ENCODE measurements around the gene IPPK. TPM values are rescaled to one million over a fixed set of nuclear protein-coding genes. Genes with fewer than 3 reads are reported as not detected.
A peak's percentile ranks its signal among the peaks of the same experiment; 100 is the strongest.

Gene IPPK
- total RNA-seq, 1 donor from 2014 or later, result 8.7 TPM

DNA sequence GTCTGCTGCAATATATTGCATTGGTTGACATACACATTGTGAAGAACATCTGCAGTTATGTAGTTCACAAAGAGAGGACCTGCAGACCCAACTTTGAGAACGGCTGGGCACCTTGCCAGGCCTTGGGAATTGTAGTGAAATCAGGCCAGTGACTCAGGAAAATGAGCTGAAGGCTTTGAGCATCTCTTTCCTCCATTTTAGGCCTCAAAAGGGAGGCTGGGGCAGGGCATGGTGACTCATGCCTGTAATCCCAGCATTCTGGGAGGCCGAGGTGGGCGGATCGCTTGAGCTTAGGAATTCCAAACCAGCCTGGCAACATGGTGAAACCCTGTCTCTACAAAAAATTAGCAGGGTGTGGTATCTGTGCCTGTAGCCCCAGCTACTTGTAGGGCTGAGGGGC lies 1.4 kb upstream of the IPPK start:
- Mint-ChIP-seq H3K36me3 (ENCODE audit: low read depth) (peaks cover 6% of the 10 kb centered on the region), H3K4me3 (ENCODE audit: unreplicated experiment) (peak overlapping the region; percentile 90), H3K9me3 (ENCODE audit: low read depth) (no peaks in the 10 kb centered on the region), H3K4me1 (ENCODE audit: low read depth) (peaks cover 38% of the 10 kb centered on the region), H3K27me3 (ENCODE audit: low read depth) (no peaks in the 10 kb centered on the region), H3K27ac (ENCODE audit: unreplicated experiment) (peak overlapping the region; percentile 79)
- TF ChIP-seq, protein P1, sequence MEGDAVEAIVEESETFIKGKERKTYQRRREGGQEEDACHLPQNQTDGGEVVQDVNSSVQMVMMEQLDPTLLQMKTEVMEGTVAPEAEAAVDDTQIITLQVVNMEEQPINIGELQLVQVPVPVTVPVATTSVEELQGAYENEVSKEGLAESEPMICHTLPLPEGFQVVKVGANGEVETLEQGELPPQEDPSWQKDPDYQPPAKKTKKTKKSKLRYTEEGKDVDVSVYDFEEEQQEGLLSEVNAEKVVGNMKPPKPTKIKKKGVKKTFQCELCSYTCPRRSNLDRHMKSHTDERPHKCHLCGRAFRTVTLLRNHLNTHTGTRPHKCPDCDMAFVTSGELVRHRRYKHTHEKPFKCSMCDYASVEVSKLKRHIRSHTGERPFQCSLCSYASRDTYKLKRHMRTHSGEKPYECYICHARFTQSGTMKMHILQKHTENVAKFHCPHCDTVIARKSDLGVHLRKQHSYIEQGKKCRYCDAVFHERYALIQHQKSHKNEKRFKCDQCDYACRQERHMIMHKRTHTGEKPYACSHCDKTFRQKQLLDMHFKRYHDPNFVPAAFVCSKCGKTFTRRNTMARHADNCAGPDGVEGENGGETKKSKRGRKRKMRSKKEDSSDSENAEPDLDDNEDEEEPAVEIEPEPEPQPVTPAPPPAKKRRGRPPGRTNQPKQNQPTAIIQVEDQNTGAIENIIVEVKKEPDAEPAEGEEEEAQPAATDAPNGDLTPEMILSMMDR (IDR thresholded peaks at IDR 0.05), result no peak
- DNase-seq (ENCODE audit: low spot score), result no peak

DNA sequence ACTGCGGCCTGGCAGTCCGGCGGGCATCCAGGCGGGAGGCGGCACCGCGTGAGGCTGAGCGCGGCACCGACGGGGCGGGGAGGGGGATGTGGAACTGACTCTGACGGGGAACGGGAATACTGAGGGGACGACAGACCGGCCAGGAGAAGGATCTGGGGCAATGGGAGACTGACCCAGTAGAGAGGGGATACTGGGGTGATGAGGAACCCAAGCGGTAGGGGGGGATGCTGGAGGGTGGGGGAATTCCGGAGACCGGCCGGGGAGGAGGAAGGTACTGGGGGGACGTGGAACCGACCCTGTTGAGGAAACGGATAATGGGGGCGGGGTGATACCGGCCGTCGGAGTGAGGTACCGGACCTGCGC lies 423 bp downstream of the IPPK start:
- H3K9me3 Mint-ChIP-seq (ENCODE audit: low read depth), result no peaks in the 10 kb centered on the region
- H3K27me3 Mint-ChIP-seq (ENCODE audit: low read depth), result no peaks in the 10 kb centered on the region
- H3K36me3 Mint-ChIP-seq (ENCODE audit: low read depth), result peaks cover 6% of the 10 kb centered on the region
- peak overlapping the region; percentile 94 for H3K27ac Mint-ChIP-seq (ENCODE audit: unreplicated experiment)
- peak overlapping the region; percentile 90 for H3K4me3 Mint-ChIP-seq (ENCODE audit: unreplicated experiment)
- TF ChIP-seq, protein P1 (IDR thresholded peaks at IDR 0.05), result no peak
- H3K4me1 Mint-ChIP-seq (ENCODE audit: low read depth), result peaks cover 51% of the 10 kb centered on the region
- no peak for DNase-seq (ENCODE audit: low spot score)

DNA sequence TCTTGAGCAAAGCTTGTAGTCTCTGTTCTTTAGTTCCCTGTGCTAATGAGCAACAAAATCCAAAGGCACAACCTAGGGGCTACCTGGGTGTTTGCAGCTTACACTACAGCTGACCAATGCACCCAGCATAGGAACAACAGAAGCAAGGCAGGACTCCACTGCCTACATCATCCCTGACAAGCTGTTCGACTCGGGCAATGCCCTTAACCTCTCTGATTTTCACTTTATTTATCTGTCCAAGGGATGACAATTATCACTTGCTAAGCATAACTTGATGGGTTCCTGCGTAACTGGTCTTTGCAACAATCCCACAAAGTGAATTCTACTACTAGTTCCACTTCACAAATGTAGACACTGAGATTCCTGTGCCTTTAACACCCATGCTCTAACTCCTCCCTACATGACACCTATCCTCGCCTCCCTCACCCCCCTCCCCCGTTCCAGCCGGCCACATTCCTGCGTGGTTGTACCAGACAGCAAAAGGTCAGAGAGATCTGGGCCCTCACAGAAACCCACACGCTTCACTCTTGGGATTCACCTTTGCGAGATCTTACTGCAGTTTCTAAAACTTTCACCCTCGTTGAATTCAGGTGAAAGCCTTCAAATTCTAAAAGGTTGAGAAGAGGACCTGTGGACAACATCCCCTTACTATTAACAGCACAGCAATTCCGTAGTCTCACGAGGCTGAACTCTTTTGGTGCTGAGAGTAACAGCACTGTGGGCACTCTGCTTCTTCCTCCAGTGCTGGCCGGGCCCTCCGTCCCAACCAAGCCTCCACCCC lies 995 bp downstream of the IPPK start:
- no peak for DNase-seq (ENCODE audit: low spot score)
- H3K27me3 Mint-ChIP-seq (ENCODE audit: low read depth), result no peaks in the 10 kb centered on the region
- H3K9me3 Mint-ChIP-seq (ENCODE audit: low read depth), result no peaks in the 10 kb centered on the region

DNA sequence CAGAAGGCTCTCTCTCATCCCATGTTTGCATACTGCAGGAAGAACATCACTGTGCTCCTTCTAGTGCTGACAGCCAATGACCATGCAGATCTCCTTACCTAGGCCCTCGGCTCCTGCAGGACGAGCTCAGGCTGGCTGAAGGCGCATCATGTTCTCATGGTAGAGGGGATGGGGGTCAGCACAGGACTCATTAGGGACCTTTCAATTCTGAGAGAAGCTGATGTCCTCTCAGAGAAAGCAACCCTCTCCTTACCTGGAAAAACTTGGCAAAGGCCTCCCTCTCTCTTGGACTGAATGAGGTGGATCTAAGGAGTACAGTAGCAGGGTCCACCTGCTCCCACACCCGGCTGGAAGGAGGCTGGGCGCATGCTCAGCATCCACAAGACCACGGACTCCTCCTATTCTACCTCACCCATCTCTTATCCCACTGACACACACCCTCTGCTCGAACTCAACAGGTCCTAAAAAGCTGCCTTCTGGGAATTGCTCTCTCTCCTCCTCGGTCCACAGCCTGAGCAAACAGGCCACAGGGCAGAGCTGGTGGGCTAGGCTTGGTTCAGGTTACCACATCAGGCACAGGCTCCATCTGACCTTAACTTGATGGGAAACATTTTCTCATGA lies 2.9 kb downstream of the IPPK start:
- H3K36me3 Mint-ChIP-seq (ENCODE audit: low read depth), result peaks cover 6% of the 10 kb centered on the region
- DNase-seq (ENCODE audit: low spot score), result peak; percentile 36
- H3K27me3 Mint-ChIP-seq (ENCODE audit: low read depth), result no peaks in the 10 kb centered on the region
- no peak overlapping the region for H3K4me3 Mint-ChIP-seq (ENCODE audit: unreplicated experiment)
- TF ChIP-seq, protein P1 (IDR thresholded peaks at IDR 0.05), result no peak
- no peaks in the 10 kb centered on the region for H3K9me3 Mint-ChIP-seq (ENCODE audit: low read depth)
- H3K27ac Mint-ChIP-seq (ENCODE audit: unreplicated experiment), result no peak overlapping the region
- peaks cover 54% of the 10 kb centered on the region for H3K4me1 Mint-ChIP-seq (ENCODE audit: low read depth)

More for the DNA sequence above, 995 bp downstream of the IPPK start:
- TF ChIP-seq, protein P1 (IDR thresholded peaks at IDR 0.05), result no peak
- peaks cover 53% of the 10 kb centered on the region for H3K4me1 Mint-ChIP-seq (ENCODE audit: low read depth)
- peaks cover 6% of the 10 kb centered on the region for H3K36me3 Mint-ChIP-seq (ENCODE audit: low read depth)
- peak overlapping the region; percentile 90 for H3K4me3 Mint-ChIP-seq (ENCODE audit: unreplicated experiment)
- H3K27ac Mint-ChIP-seq (ENCODE audit: unreplicated experiment), result peak overlapping the region; percentile 94

DNA sequence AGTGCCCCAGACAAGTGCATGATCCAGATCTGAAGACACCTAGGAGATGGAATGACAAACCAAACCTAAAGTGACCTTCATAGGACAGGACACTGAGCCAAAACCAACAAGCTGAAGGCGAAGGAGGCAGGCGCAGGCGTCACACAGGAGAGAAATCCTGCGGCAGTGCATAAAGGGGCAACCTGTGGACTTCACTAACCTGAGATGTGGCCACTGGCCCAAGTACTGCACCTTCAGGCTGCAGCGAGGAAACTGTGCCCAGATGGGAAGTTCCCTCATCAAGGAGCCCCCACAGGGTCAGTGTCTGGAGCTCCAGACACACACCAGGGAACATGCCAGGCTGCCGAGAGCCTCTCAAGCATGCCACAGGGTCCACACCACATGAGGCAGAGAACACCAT lies 3.7 kb downstream of the IPPK start:
- H3K9me3 Mint-ChIP-seq (ENCODE audit: low read depth), result no peaks in the 10 kb centered on the region
- peaks cover 54% of the 10 kb centered on the region for H3K4me1 Mint-ChIP-seq (ENCODE audit: low read depth)
- H3K36me3 Mint-ChIP-seq (ENCODE audit: low read depth), result peaks cover 6% of the 10 kb centered on the region
- no peak overlapping the region for H3K4me3 Mint-ChIP-seq (ENCODE audit: unreplicated experiment)
- peak; percentile 38 for DNase-seq (ENCODE audit: low spot score)
- H3K27me3 Mint-ChIP-seq (ENCODE audit: low read depth), result no peaks in the 10 kb centered on the region
- TF ChIP-seq, protein P1 (IDR thresholded peaks at IDR 0.05), result no peak
- no peak overlapping the region for H3K27ac Mint-ChIP-seq (ENCODE audit: unreplicated experiment)

All from chondrocyte (in vitro differentiated cells).